HG03025 (cell line): ENCODE measurements around the gene DAB2IP.

Experiments used
- ATAC-seq: cut with Tn5 transposase; IDR thresholded peaks from one replicate; pipeline ENCODE4 v1.9.1; 2021; ENCODE audit warnings: mild to moderate bottlenecking, moderate library complexity; ENCODE audit not compliant: unreplicated experiment, low FRiP score

The DAB2IP gene

DNA sequence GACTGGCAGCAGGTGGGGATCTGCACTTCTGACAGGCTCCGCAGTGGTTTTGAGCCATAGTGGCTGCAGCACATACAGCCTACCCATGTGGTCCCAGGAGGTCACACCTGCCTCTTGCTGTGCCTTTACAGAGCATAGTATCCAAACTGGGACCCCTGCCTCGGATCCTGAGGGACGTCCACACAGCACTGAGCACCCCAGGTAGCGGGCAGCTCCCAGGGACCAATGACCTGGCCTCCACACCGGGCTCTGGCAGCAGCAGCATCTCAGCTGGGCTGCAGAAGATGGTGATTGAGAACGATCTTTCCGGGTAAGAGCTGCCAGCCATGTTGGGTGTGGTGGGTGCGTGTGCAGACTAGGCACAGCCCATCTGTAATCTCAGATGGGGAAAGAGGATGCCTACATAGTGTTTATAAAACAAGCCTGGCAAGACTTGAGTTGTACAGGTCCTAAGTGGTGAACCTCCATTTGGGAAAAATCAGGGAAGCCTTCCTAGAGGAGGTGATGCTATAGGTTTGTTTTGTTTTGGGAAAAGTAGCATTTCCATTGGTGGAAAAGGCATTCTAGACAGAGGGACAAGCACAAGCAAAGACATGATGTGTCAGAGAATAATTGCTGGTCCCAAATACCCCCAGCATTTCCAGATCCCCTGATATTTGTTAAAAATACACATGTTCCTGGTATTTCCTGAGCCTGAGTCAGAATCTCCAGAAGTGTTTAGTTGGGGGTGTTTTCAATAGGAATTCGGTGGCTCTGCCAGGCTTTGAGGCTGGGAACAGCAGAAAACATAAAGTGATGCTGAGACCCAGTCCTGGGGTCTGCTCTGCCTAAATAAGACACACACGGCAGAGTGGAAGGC, 119.2 kb downstream of the DAB2IP start:
- ATAC-seq: no peak

- ATAC-seq: no peak
These were observed 120.0 kb downstream of the DAB2IP start for GRCh38 chr9:121771418-121771817.

DNA sequence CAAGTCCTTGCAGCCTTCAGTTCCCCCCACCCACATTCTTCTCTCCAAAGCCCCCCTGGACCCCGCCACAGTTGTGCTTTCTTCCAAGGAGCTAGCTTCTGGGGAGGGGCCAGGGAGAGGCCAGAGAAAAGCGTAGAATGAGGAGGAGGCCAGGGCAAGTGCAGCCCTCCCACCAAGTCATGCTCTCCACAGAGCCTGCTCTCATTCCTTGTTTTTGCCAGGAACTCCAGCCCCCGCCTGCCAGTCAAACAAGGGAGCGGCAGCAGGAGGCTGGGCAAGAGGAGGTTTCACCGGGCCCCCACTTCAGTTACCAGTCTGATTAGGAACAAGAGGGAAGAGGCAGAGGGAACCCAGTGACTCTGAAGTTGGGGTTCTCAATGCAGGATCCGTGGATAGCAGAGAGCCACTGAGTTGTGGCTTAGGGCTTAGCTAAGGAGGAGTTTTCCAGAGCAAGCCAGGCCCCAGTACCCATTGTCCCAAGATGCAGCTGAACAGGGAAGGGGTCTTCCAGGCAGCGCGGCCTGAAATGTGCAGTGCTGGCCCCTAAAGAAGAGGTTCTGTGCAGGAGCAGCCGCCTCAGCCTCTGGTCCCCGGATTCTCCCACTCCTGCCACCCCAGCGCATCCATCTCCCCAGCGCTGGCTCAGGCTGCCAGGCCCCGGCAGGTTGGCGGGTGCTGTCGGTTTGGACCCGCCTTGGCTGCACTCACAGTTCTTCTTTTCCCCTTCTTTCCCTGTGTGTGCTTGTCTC, 120.6 kb downstream of the DAB2IP start:
- ATAC-seq: no peak

GRCh38 chr9:121772600-121773285, 121.3 kb downstream of the DAB2IP start:
- no peak for ATAC-seq

- ATAC-seq: no peak
These were observed 122.0 kb downstream of the DAB2IP start for GRCh38 chr9:121773286-121773953.

DNA sequence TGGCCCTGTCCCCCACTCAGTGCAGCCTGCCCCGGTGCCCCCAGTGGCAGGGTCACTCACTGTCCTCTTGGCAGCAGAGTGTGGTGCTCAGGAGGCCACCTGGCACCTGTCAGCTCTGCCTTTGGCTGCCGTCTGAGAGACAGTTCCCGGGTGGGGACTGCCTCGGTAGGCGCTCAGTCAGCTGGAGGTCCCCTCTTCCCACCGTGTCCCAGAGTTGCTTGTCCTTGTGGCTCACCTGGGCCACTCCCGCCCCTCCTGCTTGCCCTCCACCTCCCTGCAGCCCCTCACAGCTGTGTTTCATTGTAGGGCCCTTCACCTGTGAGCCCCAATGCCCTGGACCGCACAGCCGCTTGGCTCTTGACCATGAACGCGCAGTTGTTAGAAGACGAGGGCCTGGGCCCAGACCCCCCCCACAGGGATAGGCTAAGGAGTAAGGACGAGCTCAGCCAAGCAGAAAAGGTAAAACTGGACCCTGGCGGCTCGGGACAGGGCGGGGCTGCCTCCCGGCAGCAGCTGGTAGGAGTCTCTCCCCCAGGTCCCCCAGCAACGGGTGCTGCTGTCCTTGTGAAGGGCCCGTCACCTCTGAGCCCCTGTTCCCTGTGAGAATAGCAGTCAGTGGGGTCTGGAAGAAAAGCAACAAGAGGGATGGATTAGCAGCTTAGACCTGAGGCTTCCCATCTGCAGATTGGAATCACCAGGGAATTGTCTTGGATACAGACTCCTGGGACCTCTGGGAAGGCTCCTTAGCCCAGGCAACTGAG, 122.7 kb downstream of the DAB2IP start:
- no peak for ATAC-seq

- no peak for ATAC-seq
These were observed 123.5 kb downstream of the DAB2IP start for GRCh38 chr9:121774715-121775613.

GRCh38 chr9:121776001-121776738, 124.7 kb downstream of the DAB2IP start:
- no peak for ATAC-seq

- no peak for ATAC-seq
These were observed 125.6 kb downstream of the DAB2IP start for GRCh38 chr9:121776739-121777637.

DNA sequence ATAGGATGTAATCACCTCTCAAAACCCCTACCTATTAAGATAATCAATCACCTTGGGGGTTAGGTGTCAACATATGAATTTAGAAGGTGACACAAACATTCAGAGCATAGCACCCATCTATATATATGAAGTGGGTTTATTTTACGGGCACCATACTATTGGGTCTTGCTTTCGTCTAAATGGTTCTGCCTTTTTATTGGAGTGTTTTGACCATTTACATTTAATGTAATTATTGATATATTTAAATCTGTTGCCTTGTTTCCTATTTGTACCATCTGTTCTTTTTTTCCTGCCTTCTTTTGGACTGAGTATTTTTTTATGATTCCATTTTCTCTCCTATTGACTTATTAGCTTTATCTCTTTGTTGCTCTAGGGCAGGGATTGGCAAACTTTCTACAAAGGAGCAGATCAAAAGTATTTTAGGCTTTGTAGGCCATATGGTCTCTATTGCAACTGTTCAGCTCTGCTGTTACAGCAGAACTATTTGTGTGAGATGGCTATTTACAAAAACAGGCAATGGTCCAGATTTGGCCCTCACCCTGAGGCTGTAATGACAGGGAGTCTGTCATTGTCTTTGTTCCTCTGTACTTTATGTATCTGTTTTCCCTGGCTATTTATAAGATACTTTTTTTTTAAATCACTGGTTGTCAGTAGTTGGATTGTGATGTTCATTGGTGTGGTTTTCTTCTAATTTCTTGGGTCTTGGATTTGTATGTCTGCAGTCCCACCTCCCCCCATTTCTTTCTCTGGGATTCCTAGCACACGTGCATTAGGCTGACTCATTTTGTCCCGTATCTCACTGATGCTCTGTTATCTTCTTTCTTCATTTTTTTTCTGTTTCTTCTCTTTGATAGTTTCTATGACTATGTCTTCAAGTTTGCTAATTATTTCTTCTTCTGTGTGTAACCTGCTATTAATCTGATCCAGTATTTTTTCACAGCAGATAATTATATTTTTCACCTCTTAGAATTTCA, 127.1 kb downstream of the DAB2IP start:
- no peak for ATAC-seq

DNA sequence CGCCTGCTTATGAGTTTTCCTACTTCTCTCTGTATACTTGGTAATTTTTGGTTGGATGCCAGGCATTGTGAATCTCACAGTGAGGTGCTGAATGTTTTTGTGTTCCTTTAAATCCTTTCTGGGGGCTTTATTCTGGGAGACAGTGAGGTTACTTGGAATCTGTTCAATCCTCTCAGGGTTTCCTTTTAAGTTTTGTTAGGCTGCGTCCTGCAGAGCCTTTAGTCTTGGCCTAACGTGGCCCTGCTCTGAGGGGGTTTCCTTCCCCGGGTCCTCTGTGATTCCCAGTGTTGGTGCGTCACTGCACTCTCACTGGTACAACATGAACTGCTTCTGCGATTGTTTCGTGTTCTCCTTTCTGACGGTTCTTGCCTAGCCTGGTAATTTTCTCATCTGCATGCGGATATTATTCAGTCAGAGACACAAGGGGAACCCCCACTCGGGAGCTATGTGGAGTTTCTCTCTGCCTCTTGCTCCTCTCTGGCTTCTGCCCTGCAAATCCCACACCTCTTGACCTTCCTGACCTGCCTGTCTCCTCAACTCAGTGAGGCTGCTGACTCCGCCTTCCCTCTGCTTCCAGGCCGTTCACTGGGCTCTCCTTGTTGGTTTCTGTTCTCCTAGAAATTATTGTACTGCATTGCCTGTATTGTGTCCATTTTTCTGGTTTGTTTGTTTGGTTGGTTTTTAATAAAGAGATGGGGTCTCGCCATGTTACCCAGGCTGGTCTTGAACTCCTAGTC, 128.1 kb downstream of the DAB2IP start:
- no peak for ATAC-seq

GRCh38 chr9:121780177-121781040, 129.0 kb downstream of the DAB2IP start:
- no peak for ATAC-seq

DNA sequence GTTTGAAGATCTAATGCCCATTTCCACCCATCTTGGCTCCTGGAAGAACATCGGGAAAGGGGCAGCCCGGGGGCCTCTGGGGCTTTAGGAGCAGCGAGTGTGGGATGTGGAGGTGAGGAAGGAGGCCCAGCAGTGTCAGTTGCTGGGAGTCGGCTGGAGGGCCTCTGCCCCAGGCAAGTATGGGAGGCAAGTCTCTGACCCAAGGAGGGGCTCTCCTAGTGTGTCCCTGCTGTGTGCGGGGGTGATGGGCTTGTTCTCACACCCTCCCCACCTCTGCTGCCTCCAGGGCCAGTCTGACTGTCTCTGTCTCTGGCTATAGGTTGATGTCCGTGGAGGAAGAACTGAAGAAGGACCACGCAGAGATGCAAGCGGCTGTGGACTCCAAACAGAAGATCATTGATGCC, 129.7 kb downstream of the DAB2IP start:
- no peak for ATAC-seq

DNA sequence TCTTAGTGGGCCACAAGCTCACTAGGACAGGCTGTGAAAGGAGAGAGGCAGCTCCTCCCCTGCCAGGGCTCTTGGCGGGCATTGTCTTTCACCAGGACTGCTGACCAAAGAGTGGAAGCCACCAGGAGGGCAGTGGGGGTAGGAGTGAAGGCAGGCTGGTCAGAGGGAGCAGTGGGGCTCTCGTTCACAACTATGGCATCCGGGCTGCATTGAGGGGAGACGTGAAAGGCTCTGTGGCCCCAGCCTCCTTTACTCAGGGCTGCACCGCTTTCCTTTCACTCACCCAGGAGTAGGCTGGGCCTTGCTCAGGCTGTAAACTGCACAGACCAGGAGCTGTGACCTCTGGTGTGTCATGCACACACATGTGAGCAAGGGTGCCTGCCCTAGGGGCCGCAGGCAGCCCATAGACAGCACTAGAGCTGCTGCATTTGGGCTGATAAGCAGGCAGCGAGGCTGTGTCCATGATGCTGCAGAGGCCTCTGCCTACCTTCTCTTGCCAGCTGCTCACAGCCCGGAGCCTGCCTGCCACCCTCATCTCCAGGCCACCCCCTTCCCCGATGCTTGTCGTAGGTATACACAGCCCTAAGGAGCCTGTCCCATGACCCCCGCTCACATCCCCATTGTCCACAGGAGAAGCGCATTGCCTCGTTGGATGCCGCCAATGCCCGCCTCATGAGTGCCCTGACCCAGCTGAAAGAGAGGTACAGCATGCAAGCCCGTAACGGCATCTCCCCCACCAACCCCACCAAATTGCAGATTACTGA, 130.4 kb downstream of the DAB2IP start:
- ATAC-seq: no peak
